IPS-20b (cell line): ENCODE data around the gene PTOV1.

Experiments
- H3K27ac ChIP-seq: one replicate; pipeline ENCODE4 v1.5.1; 2013; ENCODE audit warnings: low read length
- H3K27me3 ChIP-seq: 2 replicates; pipeline ENCODE4 v1.6.1; 2013; ENCODE audit warnings: mild to moderate bottlenecking, low read length, inconsistent platforms; ENCODE audit not compliant: insufficient read depth
- H3K36me3 ChIP-seq: 2 replicates; pipeline ENCODE4 v1.6.1; 2013; ENCODE audit warnings: low read depth, mild to moderate bottlenecking, inconsistent platforms, low read length, moderate library complexity; ENCODE audit not compliant: insufficient read depth
- H3K4me1 ChIP-seq: 2 replicates; pipeline ENCODE4 v1.6.1; 2013; ENCODE audit warnings: mild to moderate bottlenecking, control low read depth, inconsistent platforms, low read length, moderate library complexity; ENCODE audit not compliant: insufficient read depth
- H3K4me3 ChIP-seq: 2 replicates; pipeline ENCODE4 v1.5.1; 2013; ENCODE audit warnings: mild to moderate bottlenecking, low read length, inconsistent platforms
- H3K9ac ChIP-seq: 2 replicates; pipeline ENCODE4 v1.6.1; 2013; ENCODE audit warnings: low read depth, mild to moderate bottlenecking, inconsistent platforms, low read length, moderate library complexity
- H3K9me3 ChIP-seq: 2 replicates; pipeline ENCODE4 v1.6.1; 2013; ENCODE audit warnings: mild to moderate bottlenecking, low read depth, low read length, inconsistent platforms; ENCODE audit not compliant: insufficient read depth

The PTOV1 gene

DNA sequence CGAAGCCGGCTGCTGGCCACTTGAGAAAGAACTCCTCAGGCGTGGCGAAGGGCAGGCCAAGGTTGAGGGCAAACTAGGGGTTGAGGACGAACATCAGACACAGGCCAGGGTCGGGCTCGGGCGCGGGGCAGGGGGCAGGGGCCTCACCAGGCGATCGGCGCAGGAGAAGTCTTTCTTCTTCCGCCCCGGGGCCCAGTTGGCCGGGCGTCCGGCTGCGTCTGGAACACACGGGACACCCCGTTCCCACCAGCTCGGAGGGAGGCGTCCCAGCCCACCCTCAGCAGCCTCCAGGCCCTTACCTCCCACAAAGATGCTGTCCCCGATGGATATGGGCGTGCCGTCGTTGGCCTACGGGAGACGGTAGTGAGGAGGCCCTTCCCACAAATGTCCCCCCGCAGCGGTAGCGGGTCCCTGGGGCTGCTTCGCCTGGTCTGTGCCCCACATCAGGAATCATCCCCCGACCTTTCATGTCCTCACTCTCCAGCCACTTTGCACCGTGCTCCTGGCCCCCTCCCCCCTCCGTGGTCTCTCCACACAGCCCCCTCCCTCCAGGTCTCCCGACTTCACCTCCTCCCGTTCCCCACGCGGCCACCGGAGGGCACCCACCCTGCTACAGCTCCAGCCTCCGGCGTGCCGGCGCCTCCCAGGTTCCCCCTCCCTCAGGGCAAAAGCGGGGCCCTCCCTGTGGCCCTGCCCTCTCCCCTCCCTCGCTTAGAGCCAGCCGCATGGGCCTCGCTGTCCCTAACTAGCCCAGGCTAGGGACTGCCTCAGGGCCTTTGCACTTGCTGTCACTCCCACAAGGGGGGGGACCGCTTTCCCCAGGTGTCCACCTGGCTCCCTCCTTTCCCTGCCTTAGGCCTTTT, 11.7 kb downstream of the PTOV1 start:
- Histone ChIP-seq H3K36me3 (peaks cover 66% of the 10 kb centered on the region), H3K4me3 (no peak overlapping the region), H3K9me3 (no peaks in the 10 kb centered on the region), H3K9ac (no peak overlapping the region), H3K4me1 (peaks cover 5% of the 10 kb centered on the region; the same call in 1 of the 2 replicates), H3K27ac (no peak overlapping the region), H3K27me3 (no peaks in the 10 kb centered on the region)

DNA sequence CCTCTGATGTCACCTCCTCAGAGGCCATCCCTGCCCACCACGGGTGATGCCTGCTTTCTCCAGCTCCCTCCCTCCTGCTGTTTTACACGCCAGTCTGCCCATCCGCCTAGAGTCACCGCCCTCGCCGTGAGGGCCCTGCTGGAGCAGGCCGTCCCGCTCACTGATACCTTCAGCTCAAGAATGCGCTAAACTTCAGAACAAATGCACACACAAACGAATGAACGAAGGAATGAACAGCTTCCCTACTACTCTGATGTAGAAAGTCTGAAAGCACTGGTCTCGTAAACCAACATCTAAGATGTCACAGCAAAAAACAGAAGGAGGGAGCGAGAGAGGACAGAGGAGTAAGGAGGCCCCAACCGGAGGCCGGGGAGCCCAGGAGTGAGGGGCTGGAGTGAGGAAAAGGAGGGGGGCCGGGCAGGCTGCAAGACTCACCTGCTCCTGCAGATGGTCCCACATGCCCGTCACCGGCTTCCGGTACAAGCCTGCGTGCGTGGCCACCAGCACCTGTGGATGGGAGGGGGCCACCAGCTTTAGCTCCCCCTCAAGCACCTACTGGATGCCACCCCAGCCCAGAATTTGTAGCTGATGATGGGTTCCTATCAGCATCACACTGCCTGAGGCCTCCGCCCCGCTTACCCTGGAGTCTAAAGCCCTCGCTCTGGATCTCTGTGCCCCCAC, 12.4 kb downstream of the PTOV1 start:
- no peaks in the 10 kb centered on the region for H3K9me3 ChIP-seq
- no peak overlapping the region for H3K9ac ChIP-seq
- H3K4me1 ChIP-seq = peaks cover 5% of the 10 kb centered on the region; the same call in 1 of the 2 replicates
- H3K27me3 ChIP-seq = no peaks in the 10 kb centered on the region
- H3K27ac ChIP-seq = no peak overlapping the region
- no peak overlapping the region for H3K4me3 ChIP-seq
- H3K36me3 ChIP-seq = peaks cover 58% of the 10 kb centered on the region

DNA sequence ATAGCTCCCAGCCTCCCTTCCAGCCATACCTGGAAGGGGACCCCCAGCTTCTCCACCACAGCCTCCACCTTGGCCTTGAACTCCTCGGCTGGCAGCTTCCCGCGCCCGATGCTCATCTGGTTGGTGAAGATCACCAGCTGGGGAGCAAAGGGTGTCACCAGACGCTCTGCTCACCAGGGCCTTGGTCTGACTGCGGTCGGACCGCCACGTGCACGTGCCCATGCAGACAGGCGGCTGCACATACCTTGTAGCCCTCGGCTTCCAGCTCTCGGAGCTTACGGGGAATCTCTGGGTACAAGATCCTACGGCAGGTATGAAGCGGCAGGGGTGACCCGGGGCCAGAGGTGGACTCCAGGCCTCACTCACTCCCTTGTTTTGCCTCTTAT, 13.0 kb downstream of the PTOV1 start:
- Histone ChIP-seq H3K36me3 (peaks cover 53% of the 10 kb centered on the region), H3K4me1 (peaks cover 5% of the 10 kb centered on the region; the same call in 1 of the 2 replicates)

GRCh38 chr19:49864890-49865289, 13.9 kb downstream of the PTOV1 start:
- H3K27ac ChIP-seq = no peak overlapping the region
- H3K4me3 ChIP-seq = no peak overlapping the region
- H3K9me3 ChIP-seq = no peaks in the 10 kb centered on the region
- H3K4me1 ChIP-seq = peaks cover 5% of the 10 kb centered on the region; the same call in 1 of the 2 replicates
- no peaks in the 10 kb centered on the region for H3K27me3 ChIP-seq
- peaks cover 43% of the 10 kb centered on the region for H3K36me3 ChIP-seq
- no peak overlapping the region for H3K9ac ChIP-seq

More for the DNA sequence above, 13.0 kb downstream of the PTOV1 start:
- Histone ChIP-seq H3K9ac (no peak overlapping the region), H3K27ac (no peak overlapping the region), H3K4me3 (no peak overlapping the region), H3K27me3 (no peaks in the 10 kb centered on the region), H3K9me3 (no peaks in the 10 kb centered on the region)

DNA sequence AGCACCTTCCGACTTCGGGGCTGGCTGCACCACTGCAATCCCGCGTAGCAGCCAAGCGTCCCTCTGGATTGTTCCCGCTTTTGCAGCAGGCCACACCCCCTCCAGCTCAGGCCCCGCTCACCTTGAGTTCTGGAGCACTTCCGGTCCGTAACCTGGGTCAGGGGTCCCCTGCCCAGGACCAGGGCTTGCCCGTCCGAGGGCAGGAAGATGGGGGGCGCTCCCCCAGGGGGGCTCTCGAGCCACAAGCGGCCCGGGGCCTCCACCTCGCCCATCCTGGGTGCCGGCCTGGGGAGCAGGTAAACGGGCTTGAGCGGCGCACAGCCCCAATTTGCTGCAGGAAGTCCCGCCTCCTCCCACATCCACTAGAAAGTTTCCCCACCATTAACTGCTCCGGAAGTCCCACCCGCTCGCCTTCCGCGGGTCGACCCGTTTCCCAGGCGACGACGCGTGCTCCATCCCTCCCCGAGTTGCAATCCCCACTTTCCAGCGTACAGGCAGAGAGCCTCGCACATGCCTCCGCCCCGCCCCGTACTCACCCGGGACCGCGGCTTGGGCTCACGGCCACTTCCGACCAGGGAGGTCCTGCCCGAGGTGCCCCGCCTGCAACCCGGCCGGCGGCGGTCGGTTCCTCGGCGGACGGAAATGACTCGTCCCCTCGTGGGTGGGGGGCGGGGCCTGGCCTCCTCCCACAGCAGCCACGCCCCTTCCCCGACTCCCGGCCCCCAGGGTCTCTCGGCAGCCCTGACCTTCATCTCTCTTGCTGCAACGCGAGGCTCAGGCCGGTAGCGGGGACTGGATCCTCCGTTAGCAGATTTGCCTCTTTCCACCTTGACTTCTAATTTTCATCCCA, 16.2 kb downstream of the PTOV1 start, which contains the start of gene PNKP:
TSS of gene PNKP (minus strand) at position 644 of the 850 bp plus-strand sequence. CDS start at position 272, 372 bp downstream.
- Histone ChIP-seq H3K27me3 (no peaks in the 10 kb centered on the region), H3K4me3 (peak within 1 kb of the TSS; percentile 94), H3K36me3 (peaks cover 28% of the 10 kb centered on the region), H3K27ac (peak within 1 kb of the TSS; percentile 55), H3K9me3 (no peaks in the 10 kb centered on the region), H3K9ac (peak within 1 kb of the TSS; percentile 93), H3K4me1 (peaks cover 5% of the 10 kb centered on the region; the same call in 1 of the 2 replicates)

DNA sequence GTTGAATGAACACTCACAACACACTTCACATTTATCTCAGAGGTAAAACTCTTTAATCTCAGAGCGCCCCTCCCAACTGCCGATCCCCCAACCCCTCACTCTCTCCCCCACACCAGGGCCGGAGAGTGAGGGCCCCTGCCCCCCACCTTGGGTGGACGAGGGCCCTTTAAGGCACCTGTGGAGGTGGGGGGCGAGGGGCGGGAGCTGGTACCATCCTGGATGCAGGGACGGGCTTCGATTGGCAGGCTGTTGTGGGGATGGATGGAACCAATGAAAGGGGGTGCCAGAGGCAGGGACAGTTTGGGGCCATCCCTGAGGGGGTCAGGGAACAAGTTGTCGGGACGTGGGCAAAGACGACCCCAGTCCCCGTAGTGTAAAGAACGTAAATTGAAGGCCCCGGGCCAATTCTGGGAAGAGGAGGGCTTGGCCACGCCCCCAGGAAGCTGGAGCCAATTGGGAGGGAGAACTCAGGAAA, 18.1 kb downstream of the PTOV1 start:
- Histone ChIP-seq H3K9ac (peak overlapping the region; percentile 45; the same call in 1 of the 2 replicates), H3K36me3 (peaks cover 16% of the 10 kb centered on the region), H3K27me3 (no peaks in the 10 kb centered on the region), H3K27ac (no peak overlapping the region), H3K4me3 (peak overlapping the region; percentile 61), H3K9me3 (no peaks in the 10 kb centered on the region), H3K4me1 (peaks cover 5% of the 10 kb centered on the region; the same call in 1 of the 2 replicates)

GRCh38 chr19:49869484-49870308, 18.7 kb downstream of the PTOV1 start:
- Histone ChIP-seq H3K27ac (peak overlapping the region; percentile 16), H3K36me3 (peaks cover 10% of the 10 kb centered on the region), H3K9ac (peak overlapping the region; percentile 73; the same call in 1 of the 2 replicates), H3K9me3 (no peaks in the 10 kb centered on the region), H3K4me3 (peak overlapping the region; percentile 67), H3K4me1 (peaks cover 5% of the 10 kb centered on the region; the same call in 1 of the 2 replicates), H3K27me3 (no peaks in the 10 kb centered on the region)

DNA sequence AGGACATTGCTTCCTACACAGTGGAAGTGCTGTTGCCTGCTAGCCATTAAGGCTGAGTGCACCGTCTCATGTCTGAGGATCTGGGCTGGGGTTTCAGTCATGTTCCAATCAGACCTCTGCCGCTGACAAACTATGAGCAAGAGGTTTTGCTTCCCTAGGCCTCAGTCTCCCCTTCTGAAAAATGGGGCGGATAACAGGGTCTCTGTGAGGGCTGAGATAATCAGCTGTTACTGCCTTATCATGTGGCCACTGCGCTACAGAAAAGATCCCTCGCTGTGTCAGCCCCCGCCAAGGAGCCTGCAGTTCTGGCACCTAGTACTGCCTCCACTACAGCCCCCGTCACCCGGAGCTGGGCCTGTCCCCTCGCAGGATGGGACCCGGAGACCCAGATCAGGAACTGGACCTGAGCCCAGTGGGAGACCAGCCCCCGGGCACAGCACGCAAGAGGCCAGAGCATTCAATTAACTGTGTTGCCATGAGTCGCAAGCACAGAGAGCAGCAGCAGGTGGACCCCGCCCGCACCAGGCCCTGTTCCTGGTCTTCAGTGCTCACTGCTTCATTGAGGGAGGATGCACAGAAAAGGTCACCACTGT, 19.4 kb downstream of the PTOV1 start:
- peak overlapping the region; percentile 73; the same call in 1 of the 2 replicates for H3K9ac ChIP-seq
- no peaks in the 10 kb centered on the region for H3K27me3 ChIP-seq
- H3K27ac ChIP-seq = peak overlapping the region; percentile 16
- H3K36me3 ChIP-seq = peaks cover 5% of the 10 kb centered on the region; the same call in 1 of the 2 replicates
- peak overlapping the region; percentile 67 for H3K4me3 ChIP-seq
- H3K4me1 ChIP-seq = peaks cover 5% of the 10 kb centered on the region; the same call in 1 of the 2 replicates
- H3K9me3 ChIP-seq = no peaks in the 10 kb centered on the region

DNA sequence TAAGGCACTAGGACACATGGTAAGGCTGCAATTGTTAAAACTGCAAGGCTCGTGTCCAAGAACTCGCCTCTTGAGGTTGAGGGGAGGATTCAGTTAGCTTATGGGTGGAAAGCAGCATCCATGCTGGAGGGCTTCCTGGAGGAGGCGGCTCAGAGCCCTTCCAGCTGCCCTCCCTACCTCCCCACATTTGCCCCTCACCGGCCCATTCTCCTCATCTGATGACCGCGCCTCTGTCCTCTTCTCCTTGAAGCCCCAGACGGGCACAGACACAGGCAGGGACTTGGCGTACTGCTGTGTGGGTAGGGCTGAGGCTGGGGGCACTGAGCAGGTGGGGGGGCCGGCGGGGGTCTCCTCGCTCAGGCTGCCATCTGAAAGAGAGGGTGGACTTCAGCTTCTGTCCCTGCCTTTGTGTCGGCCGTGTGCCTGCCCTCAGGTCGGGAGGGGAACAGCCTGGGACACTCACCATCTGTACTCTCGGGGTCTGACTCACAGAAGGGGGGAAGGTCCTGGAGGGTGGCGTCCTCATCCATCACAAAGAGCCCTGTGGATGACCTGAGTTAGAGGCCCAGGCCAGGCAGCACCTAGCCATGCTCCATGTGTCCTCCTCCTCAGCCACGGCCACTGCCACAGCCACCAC, 20.5 kb downstream of the PTOV1 start:
- Histone ChIP-seq H3K36me3 (peaks cover 5% of the 10 kb centered on the region; the same call in 1 of the 2 replicates), H3K27ac (no peak overlapping the region), H3K4me1 (no peaks in the 10 kb centered on the region; the same call in 1 of the 2 replicates), H3K4me3 (no peak overlapping the region), H3K27me3 (no peaks in the 10 kb centered on the region), H3K9me3 (no peaks in the 10 kb centered on the region), H3K9ac (no peak overlapping the region)
